Measurements from ENCODE around the gene PPFIBP1.

DNA sequence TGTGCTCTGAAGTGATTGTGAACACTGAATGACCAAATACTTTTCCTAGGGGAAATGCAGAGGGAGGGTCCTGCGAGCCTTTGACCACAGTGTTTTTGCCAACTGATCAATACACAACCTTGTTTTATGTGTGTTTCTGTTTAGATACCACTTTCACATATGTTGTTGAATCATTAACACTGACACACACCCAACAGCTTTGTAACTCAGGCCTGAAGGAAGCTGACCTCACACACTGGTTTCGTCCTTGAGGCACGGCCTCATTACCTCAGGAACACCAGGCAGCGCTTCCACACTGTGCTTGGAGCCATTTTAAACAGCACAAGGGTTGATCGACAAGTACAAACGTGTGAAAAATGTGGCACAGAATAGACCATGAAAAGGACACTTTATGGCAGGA lies 60.0 kb downstream of the PPFIBP1 start:
- TF ChIP-seq, protein P1, sequence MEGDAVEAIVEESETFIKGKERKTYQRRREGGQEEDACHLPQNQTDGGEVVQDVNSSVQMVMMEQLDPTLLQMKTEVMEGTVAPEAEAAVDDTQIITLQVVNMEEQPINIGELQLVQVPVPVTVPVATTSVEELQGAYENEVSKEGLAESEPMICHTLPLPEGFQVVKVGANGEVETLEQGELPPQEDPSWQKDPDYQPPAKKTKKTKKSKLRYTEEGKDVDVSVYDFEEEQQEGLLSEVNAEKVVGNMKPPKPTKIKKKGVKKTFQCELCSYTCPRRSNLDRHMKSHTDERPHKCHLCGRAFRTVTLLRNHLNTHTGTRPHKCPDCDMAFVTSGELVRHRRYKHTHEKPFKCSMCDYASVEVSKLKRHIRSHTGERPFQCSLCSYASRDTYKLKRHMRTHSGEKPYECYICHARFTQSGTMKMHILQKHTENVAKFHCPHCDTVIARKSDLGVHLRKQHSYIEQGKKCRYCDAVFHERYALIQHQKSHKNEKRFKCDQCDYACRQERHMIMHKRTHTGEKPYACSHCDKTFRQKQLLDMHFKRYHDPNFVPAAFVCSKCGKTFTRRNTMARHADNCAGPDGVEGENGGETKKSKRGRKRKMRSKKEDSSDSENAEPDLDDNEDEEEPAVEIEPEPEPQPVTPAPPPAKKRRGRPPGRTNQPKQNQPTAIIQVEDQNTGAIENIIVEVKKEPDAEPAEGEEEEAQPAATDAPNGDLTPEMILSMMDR (IDR thresholded peaks at IDR 0.05; ENCODE audit: low read length): no peak
- no peak for TF ChIP-seq EZH2 (IDR thresholded peaks at IDR 0.05; ENCODE audit: borderline replicate concordance, low read length)

Data from OCI-LY1 (cell line).